Activated T-helper 2 cell treated with anti-CD3 and anti-CD28 coated beads, Interferon-gamma antibody, Interleukin-2, Interleukin-4, amounts not matched to agents 10 μg/mL and 5 μg/mL and 100 μg/mL, durations not matched to agents 14 hours and 24 hours and 36 hours (primary cell): ENCODE results near the gene FBF1. TPM values are rescaled to one million over a fixed set of nuclear protein-coding genes. Genes with fewer than 3 reads are reported as not detected.
"Not testable (repeated sequence)": the region's sequence is repeated elsewhere in the genome, so short reads cannot be mapped to it uniquely, and the experiment has no call there.

Experiments
- DNase-seq: peaks from one replicate; pipeline ENCODE4 v3.0.0; 2021; ENCODE audit warnings: low spot score
- H3K27ac Mint-ChIP-seq: one replicate; pipeline ENCODE4 v1.8.0; 2021; ENCODE audit warnings: mixed read lengths
- H3K27me3 Mint-ChIP-seq: one replicate; pipeline ENCODE4 v1.8.0; 2021; ENCODE audit warnings: low read depth, mixed read lengths
- H3K36me3 Mint-ChIP-seq: one replicate; pipeline ENCODE4 v1.8.0; 2021; ENCODE audit warnings: low read depth, mixed read lengths
- H3K4me1 Mint-ChIP-seq: one replicate; pipeline ENCODE4 v1.8.0; 2021; ENCODE audit warnings: low read depth, mixed read lengths
- H3K4me3 Mint-ChIP-seq: one replicate; pipeline ENCODE4 v1.8.0; 2021; ENCODE audit warnings: low read depth, mild to moderate bottlenecking, moderate library complexity, mixed read lengths
- H3K9me3 Mint-ChIP-seq: one replicate; pipeline ENCODE4 v1.8.0; 2021; ENCODE audit warnings: mixed read lengths
- intact Hi-C: fragments of 100-400 bp; cut with micrococcal nuclease; formaldehyde crosslinking; loops from one replicate; pipeline ENCODE4 v1.15.1; 2023
- total RNA-seq: library from RNA; stranded (reverse); gene quantifications from 2 replicates; pipeline ENCODE4 v1.2.3, GENCODE V29; 2022

Gene FBF1
- total RNA-seq, 1 donor from 2014 or later, result 17.6 TPM

DNA sequence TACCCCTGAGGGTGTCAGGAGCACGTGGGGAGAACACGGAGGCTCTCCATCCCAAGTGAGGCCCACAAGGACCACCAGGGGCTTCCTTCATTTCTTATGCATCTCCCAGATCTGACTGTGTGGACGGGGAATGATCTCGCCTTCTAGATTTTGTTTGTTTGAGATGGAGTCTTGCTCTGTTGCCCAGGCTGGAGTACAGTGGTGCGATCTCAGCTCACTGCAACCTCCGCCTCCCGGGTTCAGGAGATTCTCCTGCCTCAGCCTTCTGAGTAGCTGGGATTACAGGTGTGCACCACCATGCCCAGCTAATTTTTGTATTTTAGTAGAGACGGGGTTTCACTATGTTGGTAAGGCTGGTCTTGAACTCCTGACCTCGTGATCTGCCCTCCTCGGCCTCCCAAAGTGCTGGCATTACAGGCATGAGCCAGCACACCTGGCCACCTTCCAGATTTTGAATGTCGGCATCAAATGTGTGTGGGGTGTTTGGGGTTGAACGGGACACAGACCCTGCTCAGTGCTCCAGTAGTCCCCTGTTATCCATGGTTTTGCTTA is 72.0 kb downstream of the FBF1 start:
- H3K27me3 Mint-ChIP-seq, intact Hi-C loops, H3K9me3 Mint-ChIP-seq, DNase-seq, H3K36me3 Mint-ChIP-seq, H3K4me3 Mint-ChIP-seq, H3K27ac Mint-ChIP-seq: not testable (repeated sequence)
- H3K4me1 Mint-ChIP-seq, result peaks cover 33% of the 10 kb centered on the region

DNA sequence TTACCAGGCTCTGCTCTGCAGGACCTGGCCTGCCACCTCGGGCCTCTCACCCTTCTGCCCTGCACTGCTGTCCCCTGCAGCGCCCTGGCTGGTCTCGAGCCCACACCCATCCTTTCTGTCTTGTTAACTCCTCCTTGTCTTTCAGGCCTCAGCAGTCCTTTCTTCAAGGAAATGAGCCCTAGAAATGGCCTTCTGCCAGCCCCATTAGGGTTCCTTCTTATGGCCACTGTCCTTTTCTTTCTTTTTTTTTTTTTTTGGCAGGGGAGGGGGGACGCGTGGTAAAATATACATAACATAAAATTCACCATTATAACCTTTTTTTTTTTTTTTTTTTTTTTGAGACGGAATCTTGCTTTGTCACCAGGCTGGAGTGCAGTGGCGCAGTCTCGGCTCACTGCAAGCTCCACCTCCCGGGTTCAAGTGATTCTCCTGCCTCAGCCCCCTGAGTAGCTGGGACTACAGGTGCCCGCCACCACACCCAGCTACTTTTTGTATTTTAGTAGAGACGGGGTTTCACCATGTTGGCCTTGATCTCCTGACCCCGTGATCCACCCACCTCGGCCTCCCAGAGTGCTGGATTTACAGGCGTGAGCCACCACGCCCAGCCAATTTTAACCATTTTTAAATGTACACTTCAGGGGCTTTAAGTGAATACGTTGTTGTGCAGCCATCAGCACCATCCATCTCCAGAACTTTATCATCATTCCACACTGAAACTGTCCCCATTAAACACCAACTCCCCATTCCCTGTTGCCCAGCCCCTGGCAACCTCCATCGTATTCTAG is 75.2 kb downstream of the FBF1 start:
- peaks cover 22% of the 10 kb centered on the region for H3K4me1 Mint-ChIP-seq
- H3K27me3 Mint-ChIP-seq, H3K36me3 Mint-ChIP-seq, H3K9me3 Mint-ChIP-seq, DNase-seq, intact Hi-C loops, H3K4me3 Mint-ChIP-seq: not testable (repeated sequence)
- H3K27ac Mint-ChIP-seq, result peak overlapping the region; percentile 52

DNA sequence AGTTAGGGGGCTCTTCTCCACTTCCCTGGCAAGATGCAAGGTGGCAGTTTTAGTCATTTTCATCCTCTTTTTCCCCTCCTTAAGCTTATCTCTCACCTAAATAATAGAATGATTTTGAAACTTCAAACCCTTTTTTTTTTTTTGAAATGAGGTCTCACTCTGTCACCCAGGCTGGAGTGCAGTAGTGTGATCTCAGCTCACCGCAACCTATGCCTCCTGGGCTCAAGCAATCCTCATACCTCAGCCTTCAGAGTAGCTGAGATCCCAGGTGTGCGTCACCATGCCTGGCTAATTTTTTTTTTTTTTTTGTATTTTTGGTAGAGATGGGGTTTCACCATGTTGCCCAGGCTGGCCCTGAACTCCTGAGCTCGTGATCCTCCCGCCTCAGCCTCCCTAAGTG is 76.0 kb downstream of the FBF1 start:
- peak overlapping the region; percentile 82 for H3K27ac Mint-ChIP-seq
- H3K9me3 Mint-ChIP-seq, DNase-seq, H3K27me3 Mint-ChIP-seq, H3K36me3 Mint-ChIP-seq: not testable (repeated sequence)
- H3K4me1 Mint-ChIP-seq, result peaks cover 22% of the 10 kb centered on the region
- H3K4me3 Mint-ChIP-seq, result peak overlapping the region; percentile 37
- intact Hi-C loops, result loop anchor here (1.0 kb wide), 1 partner anchor 10 kb away; the partner anchor contains the start of gene WBP2

DNA sequence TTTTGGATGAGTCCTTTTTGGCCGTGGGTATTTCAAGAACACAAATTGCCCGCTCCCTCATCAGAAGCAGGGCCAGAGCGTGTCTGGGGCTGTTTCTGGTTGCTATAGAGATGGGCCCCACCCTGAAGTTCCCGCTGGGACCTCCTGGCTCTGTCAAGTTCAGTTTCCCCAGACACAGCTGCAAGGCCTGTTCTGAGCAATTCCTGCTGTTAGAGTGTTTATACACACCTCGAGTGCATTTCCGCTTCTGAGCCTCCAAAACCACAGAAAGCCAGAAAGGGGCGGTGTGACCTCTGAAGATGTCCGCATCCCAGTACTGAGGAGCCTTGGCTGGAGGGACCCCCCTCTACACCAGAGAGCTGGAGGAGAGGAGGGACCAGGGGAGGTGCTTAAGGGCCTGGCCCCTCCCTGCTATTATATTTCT is 76.4 kb downstream of the FBF1 start:
- H3K27me3 Mint-ChIP-seq, result no peaks in the 10 kb centered on the region
- H3K4me3 Mint-ChIP-seq, result no peak overlapping the region
- peak; percentile 59 for DNase-seq
- intact Hi-C loops, result loop anchor here (1.0 kb wide), 1 partner anchor 9 kb away; the partner anchor contains the start of gene WBP2
- H3K9me3 Mint-ChIP-seq, result no peaks in the 10 kb centered on the region
- H3K27ac Mint-ChIP-seq, result peak overlapping the region; percentile 82
- H3K36me3 Mint-ChIP-seq, result no peaks in the 10 kb centered on the region
- H3K4me1 Mint-ChIP-seq, result peaks cover 22% of the 10 kb centered on the region

DNA sequence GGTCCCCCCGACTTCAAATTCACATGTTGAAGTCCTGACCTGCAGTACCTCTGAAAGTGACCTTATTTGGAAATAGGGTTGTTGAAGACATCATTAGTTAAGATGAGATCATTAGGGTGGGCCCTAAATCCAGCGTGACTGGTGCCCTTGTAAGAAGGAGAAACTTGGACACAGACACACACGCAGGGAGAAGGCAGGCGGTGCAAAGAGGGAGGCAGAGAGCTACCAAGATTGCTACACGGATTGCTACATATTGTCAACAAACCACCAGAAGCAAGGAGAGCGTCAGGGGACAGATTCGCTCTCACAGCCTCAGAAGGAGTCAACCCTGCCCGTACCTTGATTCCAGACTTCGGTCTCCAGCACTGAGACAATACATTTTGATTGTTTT is 78.9 kb downstream of the FBF1 start:
- no peak overlapping the region for H3K4me3 Mint-ChIP-seq
- DNase-seq, result no peak
- no peaks in the 10 kb centered on the region for H3K9me3 Mint-ChIP-seq
- intact Hi-C loops, result no loop called here
- H3K27me3 Mint-ChIP-seq, result no peaks in the 10 kb centered on the region
- peak overlapping the region; percentile 51 for H3K27ac Mint-ChIP-seq
- peaks cover 29% of the 10 kb centered on the region for H3K4me1 Mint-ChIP-seq
- no peaks in the 10 kb centered on the region for H3K36me3 Mint-ChIP-seq

Other genes starting within 250 kb of the FBF1 start
- 1.3 and 2.0 TPM in 2 replicates for gene ITGB4, start 219.6 kb downstream of the FBF1 start, total RNA-seq
- 55.4 and 63.7 TPM in 2 replicates for gene GALK1, start 175.8 kb downstream of the FBF1 start, total RNA-seq
- gene UNK, start 156.2 kb downstream of the FBF1 start, total RNA-seq, result 26.8 and 30.1 TPM in 2 replicates
- 165 and 175 TPM in 2 replicates for gene UNC13D, start 96.6 kb downstream of the FBF1 start, total RNA-seq
- 79.3 and 80.7 TPM in 2 replicates for gene WBP2, start 85.7 kb downstream of the FBF1 start, total RNA-seq
- gene TRIM47, start 62.5 kb downstream of the FBF1 start, total RNA-seq, result 22.5 and 24.5 TPM in 2 replicates
- 42.8 and 45.6 TPM in 2 replicates for gene TRIM65, start 44.1 kb downstream of the FBF1 start, total RNA-seq
- gene MRPL38, start 36.2 kb downstream of the FBF1 start, total RNA-seq, result 127 and 139 TPM in 2 replicates
- 29.4 and 30.6 TPM in 2 replicates for gene ACOX1, start 38.1 kb upstream of the FBF1 start, total RNA-seq
- 11.4 and 13.4 TPM in 2 replicates for gene TEN1, start 38.2 kb upstream of the FBF1 start, total RNA-seq
- gene CDK3, start 59.8 kb upstream of the FBF1 start, total RNA-seq, result 6.9 and 7.4 TPM in 2 replicates
- gene EVPL, start 86.3 kb upstream of the FBF1 start, total RNA-seq, result 0.02 TPM in 1 of 2 replicates, not detected in the other
- gene SRP68, start 131.5 kb upstream of the FBF1 start, total RNA-seq, result 188 and 194 TPM in 2 replicates
- 10.7 and 14.5 TPM in 2 replicates for gene GALR2, start 133.7 kb upstream of the FBF1 start, total RNA-seq
- 10.3 and 14.1 TPM in 2 replicates for gene ZACN, start 138.1 kb upstream of the FBF1 start, total RNA-seq
- gene EXOC7, start 162.7 kb upstream of the FBF1 start, total RNA-seq, result 103 and 110 TPM in 2 replicates
- gene FOXJ1, start 200.2 kb upstream of the FBF1 start, total RNA-seq, result 0.11 TPM in 2 replicates